Measurements from ENCODE around the gene TAS2R60. TPM values are rescaled to one million over a fixed set of nuclear protein-coding genes. Genes with fewer than 3 reads are reported as not detected.

Gene TAS2R60
- total and polyA plus RNA-seq, 2 of the 8 experiments (the other 6 are each of a cell fraction or from before 2014, with no cell fraction given) = 0.15 to 0.32 TPM

- H2BK20ac ChIP-seq (ENCODE audit: low read length) = no peak overlapping the region
- ChIA-PET CTCF (ENCODE audit: partially characterized antibody) (no interaction called here), POLR2A (ENCODE audit: partially characterized antibody) (no interaction called here)
- H3K9me3 ChIP-seq (ENCODE audit: insufficient read depth in 2 of 2, low read depth in 1 of 2, low read length in 1 of 2) = peaks cover 8 to 11% of the 10 kb centered on the region in 2 experiments
- WGBS, 2 experiments (ENCODE audit: extremely low coverage in 1 of 2, insufficient coverage in 1 of 2, insufficient read length in 1 of 2, insufficient replicate concordance in 2 of 2, low coverage in 1 of 2, low lambda C conversion rate in 2 of 2, missing lambda C conversion rate in 1 of 2) = 100% methylated on average over 3 of the region's 3 CpGs; no CpG with 5 or more reads in 1 of the 2 experiments
- no peaks in the 10 kb centered on the region for H3K79me2 ChIP-seq (ENCODE audit: control insufficient read depth in 1 of 2, insufficient read depth in 2 of 2, low read length in 2 of 2)
- H2BK120ac ChIP-seq (replicated peaks; ENCODE audit: low read depth, low read length) = no peak overlapping the region
- H3K14ac ChIP-seq (ENCODE audit: insufficient read length) = no peak overlapping the region
- H3K27ac ChIP-seq (ENCODE audit: low read depth, low read length) = no peak overlapping the region
- H3K4me2 ChIP-seq (ENCODE audit: insufficient read depth in 1 of 2, low read depth in 2 of 2, low read length in 2 of 2) = no peak overlapping the region
- H3K23me2 ChIP-seq (ENCODE audit: low read depth, low read length) = no peaks in the 10 kb centered on the region
- no peak overlapping the region for H3K23ac ChIP-seq (ENCODE audit: insufficient read length)
- no peak for DNase-seq (ENCODE audit: low read depth in 1 of 2, low spot score in 2 of 2)
- no peaks in the 10 kb centered on the region for H3K36me3 ChIP-seq (ENCODE audit: control insufficient read depth in 2 of 4, insufficient read depth in 4 of 4, low read length in 3 of 4)
- H4K8ac ChIP-seq (ENCODE audit: extremely low read depth, insufficient read depth, low read length) = no peak overlapping the region
- no peak overlapping the region for H3K4me3 ChIP-seq (ENCODE audit: extremely low read depth in 1 of 4, insufficient read depth in 2 of 4, low read depth in 3 of 4, low read length in 4 of 4)
- H2BK15ac ChIP-seq (ENCODE audit: low read length) = no peak overlapping the region
- no peak overlapping the region for H2BK5ac ChIP-seq (ENCODE audit: low read depth, low read length)
- H3K18ac ChIP-seq (ENCODE audit: extremely low read depth, low read length) = no peak overlapping the region
- no peaks in the 10 kb centered on the region for H3K79me1 ChIP-seq (ENCODE audit: low read depth, low read length)
- no peaks in the 10 kb centered on the region for H4K20me1 ChIP-seq (replicated peaks in 1 of 2; ENCODE audit: control insufficient read depth in 1 of 2, insufficient read depth in 2 of 2, low read length in 2 of 2)
- no peak for FAIRE-seq
- no peak overlapping the region for H2AFZ ChIP-seq (ENCODE audit: low read length)
- no peak overlapping the region for H3K4ac ChIP-seq (replicated peaks; ENCODE audit: insufficient read length, low read depth, low read length)
- H4K5ac ChIP-seq (ENCODE audit: insufficient read length, low read depth, low read length) = no peak overlapping the region
- H2AK5ac ChIP-seq (ENCODE audit: low read depth, low read length) = no peak overlapping the region
- H3K27me3 ChIP-seq (replicated peaks in 1 of 4; ENCODE audit: control insufficient read depth in 3 of 4, extremely low read depth in 1 of 4, insufficient read depth in 3 of 4, low read length in 3 of 4) = no peaks in the 10 kb centered on the region
- H3K4me1 ChIP-seq (replicated peaks in 1 of 4; ENCODE audit: control insufficient read depth in 3 of 4, insufficient read depth in 4 of 4, low read length in 3 of 4) = peaks cover 0 to 2% (median 0%) of the 10 kb centered on the region in 4 experiments; a peak in 1 of 7 replicates
- no peak overlapping the region for H3K9ac ChIP-seq (replicated peaks in 1 of 4; ENCODE audit: extremely low read depth in 1 of 4, low read depth in 3 of 4, low read length in 3 of 4)
- H2BK12ac ChIP-seq (ENCODE audit: low read depth, low read length) = no peak overlapping the region
- no peak overlapping the region for H4K91ac ChIP-seq (replicated peaks; ENCODE audit: insufficient read length, low read length)
- H3K56ac ChIP-seq (replicated peaks; ENCODE audit: insufficient read length, low read depth, low read length) = no peak overlapping the region
- no peak for TF ChIP-seq ASH2L (IDR thresholded peaks at IDR 0.05; ENCODE audit: low read length)
- no peak for TF ChIP-seq SRF (IDR thresholded peaks at IDR 0.05; ENCODE audit: low read depth, low read length)
- no peak for TF ChIP-seq TAF7 (optimal IDR thresholded peaks at IDR 0.05; ENCODE audit: borderline replicate concordance, low read depth, low read length)
- no peak for TF ChIP-seq NANOG (IDR thresholded peaks at IDR 0.05; ENCODE audit: insufficient read depth, low read depth, low read length, poor library complexity, severe bottlenecking)
- no peak for TF ChIP-seq GTF2F1 (IDR thresholded peaks at IDR 0.05; ENCODE audit: borderline replicate concordance, low read depth, low read length)
- TF ChIP-seq ATF2 (IDR thresholded peaks at IDR 0.05; ENCODE audit: low read length) = no peak
- TF ChIP-seq POU5F1 (IDR thresholded peaks at IDR 0.05; ENCODE audit: low read depth, low read length) = no peak
- no peak for TF ChIP-seq EZH2 (IDR thresholded peaks at IDR 0.05; ENCODE audit: low read depth, low read length, severe bottlenecking)
- TF ChIP-seq HDAC6 (IDR thresholded peaks at IDR 0.05; ENCODE audit: low read depth, low read length) = no peak
- TF ChIP-seq SIRT6 (IDR thresholded peaks at IDR 0.05; ENCODE audit: low read length) = no peak
- no peak for TF ChIP-seq YY1 (IDR thresholded peaks at IDR 0.05; ENCODE audit: low read depth, low read length)
- TF ChIP-seq POLR2AphosphoS5 (IDR thresholded peaks at IDR 0.05; ENCODE audit: low read depth, low read length) = no peak
- no peak for TF ChIP-seq SIN3A (conservative IDR thresholded peaks at IDR 0.05 in 1 of 2, IDR thresholded peaks at IDR 0.05 in 1 of 2; ENCODE audit: low read depth in 1 of 2, low read length in 2 of 2)
- TF ChIP-seq TAF1 (IDR thresholded peaks at IDR 0.05; ENCODE audit: low read depth, low read length) = no peak
Observed at GRCh38 chr7:143458681-143459080, 15.4 kb downstream of the TAS2R60 start.
